Measurements from ENCODE around the gene HOXA7. TPM values are rescaled to one million over a fixed set of nuclear protein-coding genes. Genes with fewer than 3 reads are reported as not detected.

Gene HOXA7
- total RNA-seq, 1 donor from 2014 or later = 1.5 TPM

DNA sequence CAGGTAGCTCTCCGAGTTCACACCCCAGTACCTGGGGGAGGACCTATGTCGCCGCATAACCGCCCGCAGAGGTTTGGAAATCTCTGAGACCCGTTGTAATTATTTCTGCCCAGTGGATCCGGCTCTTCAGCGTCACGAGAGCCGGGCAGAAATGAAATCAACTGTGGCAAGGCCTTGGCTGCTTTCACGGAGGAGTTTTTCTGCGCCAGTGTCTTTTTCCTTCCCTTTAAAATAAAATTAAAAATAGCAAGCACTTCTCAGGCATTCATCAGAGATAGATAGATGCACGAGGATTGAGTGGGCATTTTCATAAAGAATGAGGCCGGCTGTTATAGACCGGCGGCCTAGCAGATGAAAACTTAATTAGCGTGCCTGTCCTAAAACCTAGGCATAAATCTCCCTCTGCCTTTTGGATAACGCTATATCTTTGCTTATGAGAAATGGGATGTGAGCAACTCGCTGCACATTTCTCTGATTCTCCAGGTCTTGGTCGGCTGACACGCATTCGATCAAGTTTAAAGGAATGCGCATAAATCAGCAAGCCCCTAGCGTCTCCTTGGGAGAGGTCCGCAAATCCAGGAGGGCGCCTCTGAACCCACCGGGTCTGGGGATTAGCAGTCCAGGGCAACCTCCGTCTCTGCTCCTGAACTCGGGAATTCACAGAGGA, 37.0 kb upstream of the HOXA7 start:
- DNase-seq = no peak

- DNase-seq = no peak
Measured at GRCh38 chr7:27192546-27193334, 36.3 kb upstream of the HOXA7 start.

DNA sequence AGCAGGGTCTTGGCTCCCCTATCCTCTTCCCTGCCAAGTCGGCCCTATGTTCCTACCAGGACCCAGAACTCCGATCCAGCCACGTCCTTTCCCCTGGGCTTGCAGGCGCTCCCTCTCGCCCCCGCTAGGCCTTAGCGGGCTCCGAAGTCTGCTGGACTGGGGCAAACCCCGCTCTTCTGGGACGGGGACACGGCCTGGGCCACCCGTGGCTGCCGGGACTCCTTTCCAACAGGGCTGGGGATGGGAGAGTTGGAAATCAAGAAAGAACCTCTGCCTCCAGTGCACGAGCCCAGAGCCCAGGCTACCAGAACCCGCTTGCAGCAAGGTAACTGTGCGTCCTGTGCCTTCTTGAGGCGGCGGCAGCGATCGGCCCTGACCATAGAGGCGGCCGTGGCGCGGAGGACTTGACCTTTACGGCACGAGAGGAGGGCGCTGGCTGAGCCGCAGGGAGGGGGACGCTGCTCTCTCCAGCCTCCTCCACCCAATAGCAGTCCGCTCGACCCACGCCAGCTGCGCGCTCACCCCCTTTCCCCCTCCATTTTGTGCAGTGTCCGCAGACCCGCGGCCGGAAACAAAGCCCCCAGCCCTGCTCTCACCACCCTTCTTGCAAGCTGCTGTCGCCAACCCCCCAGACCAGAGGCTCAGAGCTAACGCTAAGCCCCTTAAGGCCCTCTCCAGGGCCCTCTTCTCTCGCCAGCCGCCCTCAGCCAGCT, 35.5 kb upstream of the HOXA7 start:
- no peak for DNase-seq

GRCh38 chr7:27191161-27191731, 34.8 kb upstream of the HOXA7 start:
- no peak for DNase-seq

GRCh38 chr7:27189997-27190748, 33.7 kb upstream of the HOXA7 start:
- no peak for DNase-seq

GRCh38 chr7:27189295-27189996, 33.0 kb upstream of the HOXA7 start:
- DNase-seq = no peak

DNA sequence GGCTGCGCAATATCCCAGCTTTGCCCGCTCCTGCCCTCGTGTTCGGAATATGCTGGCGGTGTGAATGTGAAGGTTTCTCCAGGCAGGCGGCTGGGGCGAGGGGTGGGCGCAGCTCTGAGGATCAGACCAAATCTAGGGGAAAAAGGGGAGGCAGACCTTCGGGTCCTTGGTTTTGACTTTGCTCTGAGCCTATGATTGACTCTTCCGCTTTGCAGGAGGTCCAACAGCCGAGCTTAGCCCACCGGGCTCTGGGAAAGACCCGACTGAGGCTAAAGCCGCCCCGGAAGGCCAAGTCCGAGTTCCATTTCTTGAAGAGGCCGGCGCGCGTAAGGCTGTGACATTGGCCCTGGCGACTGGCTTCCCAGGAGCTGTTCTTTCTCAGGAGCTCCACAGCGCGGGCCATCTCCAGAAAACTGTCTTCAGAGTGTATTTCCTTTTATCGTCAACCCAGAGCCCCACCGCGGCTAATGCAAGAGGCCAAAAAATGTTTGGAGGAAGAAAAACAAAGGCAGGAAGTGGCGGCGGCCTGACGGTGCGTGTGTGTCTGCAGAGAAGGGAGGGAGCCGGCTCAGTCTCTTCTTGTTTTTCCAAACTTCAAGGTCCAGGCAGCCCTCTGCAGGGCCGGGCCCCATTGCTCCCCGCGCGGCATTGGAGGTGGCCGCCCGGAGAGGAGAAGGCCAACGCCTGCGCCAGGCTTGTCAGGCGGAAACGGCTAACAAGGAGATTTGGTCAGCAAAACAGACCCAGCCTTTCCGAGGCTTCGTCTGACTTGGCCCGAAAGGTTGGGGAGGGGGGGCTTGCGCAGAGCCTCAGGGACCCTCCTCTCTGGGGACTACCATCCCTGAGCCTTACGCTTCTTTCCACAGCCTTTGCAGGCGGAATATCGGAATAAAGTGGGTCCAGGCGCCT, 32.2 kb upstream of the HOXA7 start:
- DNase-seq = no peak

GRCh38 chr7:27187475-27188385, 31.3 kb upstream of the HOXA7 start:
- DNase-seq = no peak

DNA sequence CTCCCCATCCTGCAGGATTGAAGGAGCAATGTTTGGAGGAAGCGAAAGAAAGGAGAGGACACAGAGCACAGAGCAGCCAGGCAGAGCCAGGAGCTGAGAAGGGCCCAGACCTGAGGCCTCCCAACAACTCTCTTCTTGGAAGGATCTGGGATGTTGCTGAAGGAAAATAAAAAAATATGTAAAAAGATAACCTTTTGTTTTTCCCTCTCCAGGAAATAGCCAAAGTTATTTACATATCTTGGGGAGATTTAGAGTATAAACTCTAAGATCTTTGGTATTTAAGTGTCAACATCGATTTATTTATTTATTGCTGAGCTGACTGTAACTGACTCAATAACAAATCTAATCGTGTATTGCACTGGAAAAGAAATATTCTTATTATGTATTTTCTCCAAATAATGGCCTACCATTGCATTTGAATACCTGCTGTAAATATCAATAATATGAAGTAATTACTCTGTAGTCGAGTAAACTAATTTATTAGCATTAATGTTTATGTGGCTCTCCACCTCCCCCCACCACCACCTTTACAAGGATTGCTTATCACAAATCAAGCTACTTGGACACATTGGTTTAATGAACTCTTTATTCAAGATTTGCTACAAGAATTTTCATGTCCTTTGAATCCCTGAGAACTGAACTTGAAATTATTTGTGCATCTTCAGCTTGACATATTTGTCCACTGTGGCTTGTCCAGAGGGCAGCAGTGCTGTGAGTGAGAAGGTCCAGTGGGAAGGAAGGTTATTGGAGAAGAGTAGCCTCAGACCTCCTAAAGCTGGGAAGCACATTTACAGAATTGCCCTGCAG, 30.4 kb upstream of the HOXA7 start:
- no peak for DNase-seq

DNA sequence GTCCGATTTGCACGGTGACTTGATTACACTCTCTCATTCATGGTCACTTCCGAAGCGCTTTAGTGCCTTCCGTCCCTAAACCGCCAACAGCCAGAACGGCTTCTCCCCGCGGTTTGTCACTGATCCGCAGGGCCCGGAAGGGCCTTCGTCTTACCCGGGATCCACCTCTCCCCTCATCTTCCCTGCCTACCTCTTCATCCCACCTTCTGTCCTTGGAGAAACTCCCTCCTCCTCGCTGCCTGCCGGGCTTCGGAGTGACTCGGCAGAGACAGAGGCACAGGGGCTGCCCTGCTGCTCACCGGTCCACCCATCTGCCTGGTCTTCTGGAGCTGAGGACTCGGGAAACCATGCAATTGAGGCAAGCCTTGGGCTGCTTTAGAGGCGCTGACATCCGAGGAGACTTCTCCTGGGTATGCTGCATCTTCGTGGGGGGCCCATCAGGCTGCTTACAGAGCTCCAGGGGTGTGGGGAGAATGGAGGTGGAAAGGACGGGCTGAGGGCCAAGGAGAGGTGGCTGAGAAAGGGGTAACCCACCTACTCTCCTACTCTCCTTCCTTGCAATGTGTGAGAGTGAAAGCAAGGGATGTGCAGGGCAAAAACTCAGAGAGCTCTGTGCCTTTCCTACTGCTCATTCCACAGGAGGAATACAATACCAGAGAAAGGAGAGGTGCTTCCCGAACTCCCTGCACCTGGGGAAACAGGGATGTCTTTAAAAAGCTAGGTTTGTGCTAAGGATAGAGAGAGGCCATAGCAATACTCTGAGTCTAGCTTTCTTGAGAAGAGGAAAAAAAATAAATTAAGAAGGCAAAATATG, 29.6 kb upstream of the HOXA7 start:
- no peak for DNase-seq

GRCh38 chr7:27185013-27185853, 28.8 kb upstream of the HOXA7 start, which contains the start of gene HOXA11:
TSS of gene HOXA11 (minus strand) at chr7:27185232. CDS start at chr7:27185144, 88 bp downstream.
- DNase-seq = peak; percentile 92

GRCh38 chr7:27184337-27185012, 28.0 kb upstream of the HOXA7 start:
- no peak for DNase-seq

GRCh38 chr7:27183682-27184336, 27.3 kb upstream of the HOXA7 start:
- peak; percentile 46 for DNase-seq

DNA sequence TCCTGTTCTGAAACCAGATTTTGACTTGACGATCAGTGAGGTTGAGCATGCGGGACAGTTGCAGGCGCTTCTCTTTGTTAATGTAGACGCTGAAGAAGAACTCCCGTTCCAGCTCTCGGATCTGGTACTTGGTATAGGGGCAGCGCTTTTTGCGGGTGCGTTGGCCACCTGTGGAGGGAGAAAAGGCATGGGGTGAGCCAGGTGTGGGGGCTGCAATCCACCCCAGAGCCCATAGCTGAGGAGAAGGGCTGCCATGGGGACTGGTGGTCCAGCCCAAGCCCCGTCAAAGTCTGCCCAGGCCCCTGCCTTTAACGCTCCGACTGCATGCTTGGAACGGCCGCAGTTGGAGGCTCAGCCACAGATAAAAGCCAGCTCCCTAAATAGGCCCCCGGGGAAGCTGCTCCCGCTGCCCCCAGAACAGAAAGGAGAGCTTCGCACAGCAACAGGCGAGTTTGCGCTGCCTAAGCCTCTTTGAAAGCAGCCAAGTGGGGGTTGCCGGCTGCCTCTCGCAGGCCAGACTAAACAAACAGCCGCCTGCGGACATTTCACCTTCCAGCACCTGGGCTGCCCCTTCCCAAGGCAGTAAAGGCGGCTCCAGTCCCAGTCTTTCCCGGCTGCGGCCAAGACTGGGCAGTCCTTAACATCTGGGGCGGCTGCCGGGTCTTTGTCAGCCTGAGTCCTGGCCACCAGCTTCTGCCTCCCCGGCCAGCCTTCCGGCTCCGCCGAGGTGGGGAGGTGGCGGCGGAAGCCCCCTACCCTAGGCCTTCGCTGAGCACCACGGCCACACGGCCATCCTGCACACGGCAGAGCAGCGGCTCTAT, 26.6 kb upstream of the HOXA7 start:
- no peak for DNase-seq
